T-cell (primary cell): ENCODE results near the gene ST7. TPM values are rescaled to one million over a fixed set of nuclear protein-coding genes. Genes with fewer than 3 reads are reported as not detected.

Experiments
- ATAC-seq, 4 experiments: fragments of 200-7000 bp in 3 of 4; fragments of 150-1000 bp in 1 of 4; cut with Tn5 transposase; replicated peaks in 1 of 4; 1 replicate in 3 of 4; 2 replicates in 1 of 4; pipeline ENCODE4 v1.10.0; 2021; ENCODE audit warnings: moderate library complexity in 3 of 4, mild to moderate bottlenecking in 2 of 4, moderate number of reproducible peaks in 1 of 4
- CTCF ChIA-PET, 2 donors: fragments of 300-600 bp; sonication (Branson Sonifier 250); formaldehyde crosslinking; loops; one replicate each; lab custom pipeline; 2022; ENCODE audit warnings: antibody characterized with exemption in 2 of 2; lab: Charles Lee
- POLR2A ChIA-PET, 2 donors: fragments of 300-600 bp; sonication (Branson Sonifier 250); formaldehyde crosslinking; loops; one replicate each; lab custom pipeline; 2022; ENCODE audit warnings: antibody characterized with exemption in 2 of 2; lab: Charles Lee
- DNase-seq, 35 experiments: peaks; one replicate each; pipeline versions ENCODE4 v3.0.0 to v3.0.0-alpha.2; 2013 to 2023
- H3K27ac ChIP-seq: one replicate; pipeline ENCODE4 v1.5.1; 2013; ENCODE audit warnings: low read length
- H3K27me3 ChIP-seq, 2 experiments: replicated peaks in 1 of 2; 1 replicate in 1 of 2; 2 replicates in 1 of 2; pipeline versions ENCODE4 v1.6.1 to v1.7.0; 2013; ENCODE audit warnings: low read length in 1 of 2, mixed read lengths in 1 of 2; ENCODE audit not compliant: control insufficient read depth in 2 of 2, insufficient read depth in 2 of 2; ENCODE audit errors: extremely low read depth in 1 of 2
- H3K36me3 ChIP-seq, 2 donors: 1 replicate in 1 of 2; 2 replicates in 1 of 2; pipeline versions ENCODE4 v1.6.1 to v1.7.0; 2013; ENCODE audit warnings: low read length in 1 of 2; ENCODE audit not compliant: control insufficient read depth in 2 of 2, insufficient read depth in 1 of 2; ENCODE audit errors: extremely low read depth in 1 of 2
- H3K4me1 ChIP-seq, 2 experiments: 1 replicate in 1 of 2; 2 replicates in 1 of 2; pipeline versions ENCODE4 v1.6.1 to v1.7.0; 2013; ENCODE audit warnings: low read length in 2 of 2, mixed read lengths in 1 of 2; ENCODE audit not compliant: insufficient read depth in 2 of 2, control insufficient read depth in 1 of 2; ENCODE audit errors: extremely low read depth in 1 of 2
- H3K4me3 ChIP-seq, 2 donors: 1 replicate in 1 of 2; 2 replicates in 1 of 2; pipeline versions ENCODE4 v1.5.1 to v1.7.0; 2013; ENCODE audit warnings: mild to moderate bottlenecking in 2 of 2, low read length in 1 of 2, moderate library complexity in 1 of 2; ENCODE audit not compliant: control insufficient read depth in 1 of 2; ENCODE audit errors: extremely low read depth in 1 of 2
- H3K9me3 ChIP-seq: 2 replicates; pipeline ENCODE4 v1.7.0; 2013
- H3K27ac Mint-ChIP-seq, 2 donors: one replicate each; pipeline ENCODE4 v1.8.0; 2020 to 2021; ENCODE audit warnings: mild to moderate bottlenecking in 2 of 2, mixed read lengths in 2 of 2
- H3K27me3 Mint-ChIP-seq, 2 donors: one replicate each; pipeline ENCODE4 v1.8.0; 2021 to 2022; ENCODE audit warnings: mixed read lengths in 2 of 2
- H3K36me3 Mint-ChIP-seq: one replicate; pipeline ENCODE4 v1.8.0; 2021; ENCODE audit warnings: mixed read lengths
- H3K4me1 Mint-ChIP-seq, 3 donors: one replicate each; pipeline ENCODE4 v1.8.0; 2020 to 2022; ENCODE audit warnings: mixed read lengths in 3 of 3, mild to moderate bottlenecking in 1 of 3
- H3K4me3 Mint-ChIP-seq, 3 donors: one replicate each; pipeline ENCODE4 v1.8.0; 2020 to 2022; ENCODE audit warnings: mild to moderate bottlenecking in 3 of 3, mixed read lengths in 3 of 3, moderate library complexity in 3 of 3
- H3K9me3 Mint-ChIP-seq, 3 donors: one replicate each; pipeline ENCODE4 v1.8.0; 2020 to 2022; ENCODE audit warnings: mixed read lengths in 3 of 3
- WGBS: methylation state at CpG from one replicate; pipeline ENCODE4 v1.1.5; 2013; ENCODE audit warnings: missing lambda C conversion rate; ENCODE audit not compliant: insufficient coverage; 5-methylcytosine and 5-hydroxymethylcytosine counted together
- total RNA-seq, 35 experiments: library from RNA in 6 of 35; stranded (reverse) in 6 of 35; fragments of 120-200 nt in 1 of 35; gene quantifications; one replicate each; pipeline versions ENCODE4 v1.2.1 to v1.2.4 and lab custom pipeline; 2013 to 2026

ST7 gene
- total RNA-seq, 5 donors from 2014 or later (not counting 1 experiment from before 2014, with no cell fraction given): 3.3 to 6.1 (median 4.4) TPM

GRCh38 chr7:117127585-117128168 is 174.4 kb downstream of the ST7 start:
- no CpG with 5 or more reads among the region's 2 CpGs for WGBS
- ChIA-PET POLR2A (interaction anchor here in 1 of 2 donors (0.6 kb wide), 1 partner anchor 195 kb away, joined by 5 read pairs; no protein-coding TSS in a partner anchor), CTCF (interaction anchor here (0.6 to 11.4 kb wide), 24 partner anchors 8 to 891 kb away, joined by 3 to 108 read pairs (median 5); partner anchors contain the start of gene ST7 (in 1 of the 2))
- Histone ChIP-seq H3K36me3 (no peaks in the 10 kb centered on the region), H3K27me3 (no peaks in the 10 kb centered on the region), H3K4me3 (no peak overlapping the region), H3K27ac (no peak overlapping the region), H3K9me3 (no peaks in the 10 kb centered on the region), H3K4me1 (no peaks in the 10 kb centered on the region)
- no peak overlapping the region for H3K4me3 Mint-ChIP-seq
- H3K27ac Mint-ChIP-seq: no peak overlapping the region
- ATAC-seq (peak in 1 of 4 experiments; percentile 63), DNase-seq (peak in 30 of 35 experiments; percentile 5 to 72 (median 39))
- no peaks in the 10 kb centered on the region for H3K27me3 Mint-ChIP-seq
- H3K4me1 Mint-ChIP-seq: peaks cover 0 to 2% (median 0%) of the 10 kb centered on the region in 3 donors
- H3K36me3 Mint-ChIP-seq: peaks cover 9% of the 10 kb centered on the region
- H3K9me3 Mint-ChIP-seq: no peaks in the 10 kb centered on the region

DNA sequence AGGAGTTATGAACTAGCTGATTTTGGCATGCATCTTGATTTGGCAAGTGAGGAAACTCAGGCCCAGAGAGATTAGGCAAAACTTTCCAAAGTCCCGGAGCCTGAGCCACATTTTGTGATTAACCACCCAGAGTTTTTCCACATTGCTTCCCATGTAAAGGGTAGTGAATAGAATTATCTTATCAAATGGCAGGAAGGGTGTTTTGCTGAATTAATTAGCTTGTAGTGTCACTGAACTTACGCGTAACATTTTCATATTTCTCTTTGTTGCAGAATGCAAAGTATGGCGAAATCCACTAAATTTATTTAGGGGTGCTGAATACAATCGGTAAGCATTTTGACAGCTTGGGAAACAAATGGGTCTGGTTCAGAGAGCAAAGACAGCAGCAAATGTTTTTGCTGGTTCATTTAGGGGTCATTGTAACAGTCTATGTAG is 176.2 kb downstream of the ST7 start:
- Mint-ChIP-seq H3K27me3 (no peaks in the 10 kb centered on the region), H3K4me1 (peaks cover 0 to 2% (median 1%) of the 10 kb centered on the region in 3 donors)
- no peaks in the 10 kb centered on the region for H3K4me1 ChIP-seq

DNA sequence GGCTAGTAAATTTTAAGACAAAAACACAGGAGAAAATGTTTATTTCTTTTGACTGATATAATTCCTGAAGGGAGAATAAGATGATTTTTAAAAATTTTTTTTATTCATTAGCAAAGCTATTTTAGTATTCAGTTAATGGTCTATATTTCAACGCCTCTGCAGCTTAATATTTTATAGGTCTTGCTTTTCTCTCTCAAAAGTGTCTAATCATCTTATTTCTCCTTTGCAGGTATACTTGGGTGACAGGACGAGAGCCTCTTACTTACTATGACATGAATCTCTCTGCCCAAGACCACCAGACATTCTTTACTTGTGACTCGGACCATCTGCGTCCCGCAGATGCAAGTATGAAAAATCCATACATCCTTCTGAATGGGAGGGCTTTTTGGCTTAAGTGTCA is 177.0 kb downstream of the ST7 start:
- Mint-ChIP-seq H3K4me1 (peaks cover 3 to 8% (median 3%) of the 10 kb centered on the region in 3 donors), H3K9me3 (no peaks in the 10 kb centered on the region), H3K27me3 (no peaks in the 10 kb centered on the region), H3K36me3 (peaks cover 20% of the 10 kb centered on the region), H3K4me3 (no peak overlapping the region), H3K27ac (no peak overlapping the region)
- Histone ChIP-seq H3K4me1 (no peaks in the 10 kb centered on the region), H3K27ac (no peak overlapping the region), H3K36me3 (no peaks in the 10 kb centered on the region), H3K27me3 (no peaks in the 10 kb centered on the region), H3K9me3 (no peaks in the 10 kb centered on the region), H3K4me3 (no peak overlapping the region)
- DNase-seq (no peak), ATAC-seq (no peak)
- CTCF ChIA-PET: interaction anchor here (0.5 to 1.7 kb wide), 11 partner anchors 10 to 457 kb away, joined by 3 to 7 read pairs (median 3); no protein-coding TSS in a partner anchor
- POLR2A ChIA-PET: no interaction called here
- 93% methylated on average over 2 of the region's 5 CpGs for WGBS

More for the DNA sequence above, 176.2 kb downstream of the ST7 start:
- Histone ChIP-seq H3K27ac (no peak overlapping the region), H3K4me3 (no peak overlapping the region), H3K36me3 (no peaks in the 10 kb centered on the region), H3K9me3 (no peaks in the 10 kb centered on the region), H3K27me3 (no peaks in the 10 kb centered on the region)
- no peak overlapping the region for H3K27ac Mint-ChIP-seq
- no peak for ATAC-seq
- no peaks in the 10 kb centered on the region for H3K9me3 Mint-ChIP-seq
- H3K36me3 Mint-ChIP-seq: peaks cover 19% of the 10 kb centered on the region
- CTCF ChIA-PET: interaction anchor here (0.5 to 1.7 kb wide), 9 partner anchors 10 to 456 kb away, joined by 3 to 7 read pairs (median 4); no protein-coding TSS in a partner anchor
- H3K4me3 Mint-ChIP-seq: no peak overlapping the region
- POLR2A ChIA-PET: interaction anchor here in 1 of 2 donors (0.7 kb wide), 1 partner anchor 10 kb away, joined by 4 read pairs; no protein-coding TSS in a partner anchor
- WGBS: 100% methylated on average over 3 of the region's 5 CpGs
- DNase-seq: no peak

DNA sequence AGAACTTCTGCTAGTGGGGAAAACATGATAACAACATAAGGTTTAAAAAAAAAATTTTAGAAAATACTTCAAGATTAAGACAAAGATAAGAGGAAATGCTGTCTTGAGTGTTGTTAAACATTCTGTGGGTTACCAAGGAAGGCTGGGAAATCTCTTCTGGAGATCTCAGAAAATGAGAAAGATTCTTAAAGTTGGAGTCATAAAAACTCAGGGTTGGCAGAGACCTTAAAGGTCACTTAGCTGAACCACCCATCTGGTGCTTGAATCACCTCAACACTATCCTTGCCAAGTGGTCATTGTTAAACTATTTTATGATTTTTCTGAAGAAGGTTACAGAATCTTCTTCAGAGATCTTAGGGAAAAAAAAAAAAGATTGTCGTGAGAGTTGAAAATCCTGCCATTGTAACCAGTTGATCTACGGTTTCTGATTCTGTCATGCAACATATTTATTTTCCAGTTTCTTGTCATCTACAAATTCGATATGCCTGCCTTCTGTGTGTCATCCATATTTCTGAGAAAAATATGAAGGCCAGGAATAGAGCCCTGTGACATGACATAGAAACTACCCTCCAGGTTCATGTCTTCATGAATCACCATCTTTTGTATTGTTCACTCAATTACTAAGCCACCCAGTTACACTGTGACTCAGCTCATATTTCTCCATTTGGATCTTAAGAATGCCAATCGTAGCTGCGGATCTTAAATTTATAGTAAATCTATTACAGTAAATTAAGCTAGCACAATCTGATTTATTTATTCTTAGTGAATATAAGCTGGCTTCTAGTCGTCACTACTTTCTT is 179.2 kb downstream of the ST7 start:
- CTCF ChIA-PET: interaction anchor here (0.6 to 1.0 kb wide), 2 partner anchors 9 to 144 kb away, joined by 3 to 4 read pairs; no protein-coding TSS in a partner anchor
- no peak overlapping the region for H3K4me3 Mint-ChIP-seq
- DNase-seq (no peak), ATAC-seq (no peak)
- Histone ChIP-seq H3K9me3 (no peaks in the 10 kb centered on the region), H3K4me1 (no peaks in the 10 kb centered on the region), H3K27me3 (no peaks in the 10 kb centered on the region), H3K27ac (no peak overlapping the region), H3K36me3 (no peaks in the 10 kb centered on the region), H3K4me3 (no peak overlapping the region)
- POLR2A ChIA-PET: no interaction called here
- WGBS: no CpG with 5 or more reads among the region's 6 CpGs
- H3K4me1 Mint-ChIP-seq: peaks cover 3 to 8% (median 3%) of the 10 kb centered on the region in 3 donors
- no peaks in the 10 kb centered on the region for H3K27me3 Mint-ChIP-seq
- no peaks in the 10 kb centered on the region for H3K9me3 Mint-ChIP-seq
- H3K36me3 Mint-ChIP-seq: peaks cover 20% of the 10 kb centered on the region
- no peak overlapping the region for H3K27ac Mint-ChIP-seq

DNA sequence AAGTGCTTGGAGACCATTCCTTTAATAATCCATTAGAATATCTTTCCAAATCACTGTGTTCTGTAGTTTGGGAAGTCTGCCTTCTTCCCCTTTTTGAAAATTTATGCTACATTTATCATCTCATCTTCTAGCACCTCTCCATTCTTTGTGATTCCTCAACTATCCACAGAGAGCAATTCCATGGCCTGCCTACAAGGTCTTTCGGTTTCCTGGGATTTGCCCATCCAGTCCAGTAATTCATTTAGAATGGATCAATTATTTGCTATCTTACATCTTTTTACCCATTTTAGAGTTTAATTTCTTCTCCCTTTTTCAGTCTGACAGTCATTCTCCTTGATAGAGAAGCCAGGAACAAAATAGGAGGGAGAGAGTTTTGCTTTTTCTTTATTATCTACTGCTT is 179.8 kb downstream of the ST7 start:
- no peaks in the 10 kb centered on the region for H3K36me3 ChIP-seq
- Mint-ChIP-seq H3K36me3 (peaks cover 20% of the 10 kb centered on the region), H3K9me3 (no peaks in the 10 kb centered on the region), H3K4me1 (peaks cover 3 to 8% (median 3%) of the 10 kb centered on the region in 3 donors), H3K27me3 (no peaks in the 10 kb centered on the region), H3K4me3 (no peak overlapping the region), H3K27ac (no peak overlapping the region)
- DNase-seq (no peak), ATAC-seq (no peak)
- CTCF ChIA-PET: interaction anchor here (0.5 to 1.4 kb wide), 3 partner anchors 121 to 176 kb away, joined by 3 to 5 read pairs (median 3); no protein-coding TSS in a partner anchor
- POLR2A ChIA-PET: interaction anchor here in 1 of 2 donors (1.2 kb wide), 1 partner anchor 9 kb away, joined by 3 read pairs; no protein-coding TSS in a partner anchor
- no peaks in the 10 kb centered on the region for H3K9me3 ChIP-seq
- H3K27ac ChIP-seq: no peak overlapping the region
- no peaks in the 10 kb centered on the region for H3K4me1 ChIP-seq
- 100% methylated on average over 1 of the region's 1 CpG for WGBS
- no peaks in the 10 kb centered on the region for H3K27me3 ChIP-seq
- no peak overlapping the region for H3K4me3 ChIP-seq

DNA sequence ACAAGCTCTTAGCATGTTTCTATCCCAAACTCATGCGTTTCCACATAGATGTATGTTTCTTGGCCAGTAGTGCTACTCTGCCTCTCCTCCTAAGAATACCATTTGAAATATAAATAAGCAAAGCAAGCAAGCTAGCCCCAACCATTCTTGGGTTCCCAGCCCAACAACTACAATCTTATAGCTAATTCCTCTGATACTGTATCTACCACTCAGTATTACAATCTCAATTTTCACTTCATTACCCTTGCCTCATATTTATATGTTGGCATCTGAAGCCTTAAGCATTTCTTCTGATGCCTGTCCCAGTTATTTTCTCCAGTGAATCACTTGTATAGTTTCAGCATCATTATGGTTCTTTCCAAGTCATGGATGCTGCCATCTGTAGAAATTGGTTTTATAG is 181.1 kb downstream of the ST7 start:
- H3K27ac ChIP-seq: no peak overlapping the region
- H3K27ac Mint-ChIP-seq: no peak overlapping the region
- CTCF ChIA-PET: interaction anchor here (1.3 to 1.4 kb wide), 4 partner anchors 9 to 178 kb away, joined by 3 to 10 read pairs (median 4); no protein-coding TSS in a partner anchor
- no peak overlapping the region for H3K4me3 Mint-ChIP-seq
- H3K36me3 Mint-ChIP-seq: peaks cover 22% of the 10 kb centered on the region
- H3K9me3 Mint-ChIP-seq: no peaks in the 10 kb centered on the region
- peaks cover 3 to 8% (median 3%) of the 10 kb centered on the region in 3 donors for H3K4me1 Mint-ChIP-seq
- no peaks in the 10 kb centered on the region for H3K36me3 ChIP-seq
- POLR2A ChIA-PET: interaction anchor here in 1 of 2 donors (1.2 kb wide), 1 partner anchor 8 kb away, joined by 3 read pairs; no protein-coding TSS in a partner anchor
- 100% methylated on average over 1 of the region's 1 CpG for WGBS
- H3K4me1 ChIP-seq: no peaks in the 10 kb centered on the region
- DNase-seq (no peak), ATAC-seq (no peak)
- H3K4me3 ChIP-seq: no peak overlapping the region
- H3K27me3 Mint-ChIP-seq: no peaks in the 10 kb centered on the region
- H3K9me3 ChIP-seq: no peaks in the 10 kb centered on the region
- no peaks in the 10 kb centered on the region for H3K27me3 ChIP-seq
